Ovary (tissue), 3 donors: ENCODE results near the gene UNC13B.

ENCODE experiments used
- CTCF ChIP-seq, 3 donors: fragments of 450-650 bp in 2 of 3; fragments of 200-600 bp in 1 of 3; IDR thresholded peaks; one replicate each; pipeline versions ENCODE4 v1.5.1 to v1.8.0; 2016 to 2022; ENCODE audit warnings: antibody characterized with exemption in 3 of 3, mild to moderate bottlenecking in 1 of 3
- EP300 ChIP-seq: sonication (generic); formaldehyde crosslinking; IDR thresholded peaks from one replicate; pipeline ENCODE4 v1.6.1; 2017; ENCODE audit warnings: antibody characterized with exemption
- donor health status: DM: no; HTN: no; CAD: no.

- TF ChIP-seq CTCF (IDR thresholded peaks at IDR 0.05) (no peak), EP300 (no peak)
Observed at GRCh38 chr9:35397923-35398322, 236.1 kb downstream of the UNC13B start.
